Measurements from ENCODE around the gene GPR85. TPM values are rescaled to one million over a fixed set of nuclear protein-coding genes. Genes with fewer than 3 reads are reported as not detected.
"Not testable (repeated sequence)": the region's sequence is repeated elsewhere in the genome, so short reads cannot be mapped to it uniquely, and the experiment has no call there.

Gene GPR85
- total RNA-seq, 1 donor from 2014 or later = 257 TPM

- no peak for DNase-seq (ENCODE audit: low spot score in 2 of 2)
- FAIRE-seq = no peak
Observed at GRCh38 chr7:113084496-113085172, 2.0 kb downstream of the GPR85 start.

- DNase-seq (ENCODE audit: low spot score in 2 of 2) (no peak), FAIRE-seq (no peak)
Observed at GRCh38 chr7:113083816-113084495, 2.7 kb downstream of the GPR85 start.

- DNase-seq (ENCODE audit: low spot score in 2 of 2) (no peak), FAIRE-seq (no peak)
Observed at GRCh38 chr7:113083132-113083815, 3.4 kb downstream of the GPR85 start.

GRCh38 chr7:113078331-113078730 lies 8.3 kb downstream of the GPR85 start:
- no peak for DNase-seq (ENCODE audit: low spot score in 2 of 2)
- FAIRE-seq = no peak

DNA sequence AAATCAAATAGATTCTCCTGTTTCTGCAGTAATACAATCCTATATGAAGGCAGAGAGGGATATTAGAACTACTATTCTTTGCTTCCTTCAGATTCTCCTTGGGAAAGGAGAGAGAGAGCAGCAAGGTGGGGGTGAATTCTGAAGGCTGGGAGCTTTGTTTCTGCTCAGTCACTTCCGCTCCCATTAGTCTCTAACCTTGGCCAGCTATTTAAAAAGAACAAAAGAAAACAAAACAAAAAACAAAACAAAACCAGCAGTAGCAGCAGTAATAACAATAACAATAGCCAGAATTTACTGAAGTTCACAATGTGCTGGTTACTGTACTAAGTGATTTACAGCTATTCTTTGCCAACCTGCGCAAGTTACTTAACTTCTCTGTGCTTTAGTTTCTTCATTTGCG lies 9.9 kb downstream of the GPR85 start:
- FAIRE-seq (no peak), DNase-seq (ENCODE audit: low spot score in 2 of 2) (no peak)

GRCh38 chr7:113071465-113071864 lies 15.2 kb downstream of the GPR85 start:
- no peak for FAIRE-seq
- no peak for DNase-seq (ENCODE audit: low spot score in 2 of 2)

DNA sequence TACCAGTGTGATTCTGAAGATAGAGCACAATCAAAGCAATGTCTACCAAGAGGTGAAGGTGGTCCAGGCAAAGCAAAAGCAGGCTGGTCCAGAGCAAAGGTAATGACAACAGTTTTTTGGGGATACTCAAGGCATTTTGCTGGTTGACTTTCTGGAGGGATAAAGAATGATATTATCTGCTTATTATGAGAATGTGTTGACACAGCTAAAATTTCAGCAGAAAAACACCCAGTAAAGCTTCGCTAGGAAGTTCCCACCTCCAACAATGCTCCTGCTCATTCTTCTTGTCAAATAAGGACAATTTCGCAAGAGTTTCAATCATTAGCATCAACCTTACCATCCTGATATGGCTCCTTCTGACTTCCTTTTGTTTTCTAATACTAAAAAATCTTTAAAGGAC lies 24.1 kb downstream of the GPR85 start:
- FAIRE-seq = no peak
- DNase-seq (ENCODE audit: low spot score in 2 of 2) = no peak

DNA sequence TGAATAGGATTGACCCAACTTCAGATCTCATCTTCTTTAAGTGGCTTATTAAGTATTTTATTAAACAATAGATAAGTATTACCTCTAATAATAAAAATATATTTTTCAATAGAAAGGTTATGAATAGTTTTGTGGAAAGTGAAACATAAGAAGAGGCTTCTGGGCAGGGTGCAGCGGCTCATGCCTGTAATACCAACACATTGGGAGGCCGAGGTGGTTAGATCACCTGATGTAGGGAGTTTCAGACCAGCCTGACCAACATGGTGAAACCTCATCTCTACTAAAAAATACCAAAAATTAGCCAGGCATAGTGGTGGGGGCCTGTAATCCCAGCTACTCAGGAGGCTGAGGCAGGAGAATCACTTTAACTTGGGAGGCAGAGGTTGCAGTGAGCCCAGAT lies 26.5 kb downstream of the GPR85 start:
- FAIRE-seq = no peak
- DNase-seq (ENCODE audit: low spot score in 2 of 2) = no peak

GRCh38 chr7:113054938-113055337 lies 31.7 kb downstream of the GPR85 start:
- no peak for DNase-seq (ENCODE audit: low spot score in 2 of 2)
- no peak for FAIRE-seq

GRCh38 chr7:113054272-113054671 lies 32.4 kb downstream of the GPR85 start:
- FAIRE-seq; DNase-seq (ENCODE audit: low spot score in 2 of 2): not testable (repeated sequence)

GRCh38 chr7:113049221-113049620 lies 37.4 kb downstream of the GPR85 start:
- not testable (repeated sequence) for FAIRE-seq; DNase-seq (ENCODE audit: low spot score in 2 of 2)

DNA sequence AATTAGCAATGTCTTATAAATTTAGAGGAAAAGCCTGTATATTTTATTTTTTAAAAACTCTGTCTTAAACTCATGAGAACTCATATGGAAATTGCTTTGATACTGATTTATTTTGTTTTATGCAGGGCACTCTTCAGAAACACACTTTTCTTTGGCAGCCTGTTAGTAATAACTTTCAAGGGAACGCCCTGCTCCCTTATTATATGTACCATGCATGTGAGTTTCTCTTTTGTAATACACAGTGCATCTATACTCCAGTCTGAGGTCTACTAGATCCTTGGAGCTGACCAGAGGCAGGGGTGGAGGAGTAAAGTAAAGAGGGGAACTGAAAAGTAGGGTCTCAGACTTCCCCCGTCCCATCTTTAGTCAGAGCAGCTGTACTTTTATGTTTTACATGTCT lies 40.2 kb downstream of the GPR85 start:
- FAIRE-seq = no peak
- no peak for DNase-seq (ENCODE audit: low spot score in 2 of 2)

GRCh38 chr7:113045379-113045778 lies 41.2 kb downstream of the GPR85 start:
- no peak for DNase-seq (ENCODE audit: low spot score in 2 of 2)
- FAIRE-seq = no peak

GRCh38 chr7:113044394-113044793 lies 42.2 kb downstream of the GPR85 start:
- DNase-seq (ENCODE audit: low spot score in 2 of 2) (no peak), FAIRE-seq (no peak)

DNA sequence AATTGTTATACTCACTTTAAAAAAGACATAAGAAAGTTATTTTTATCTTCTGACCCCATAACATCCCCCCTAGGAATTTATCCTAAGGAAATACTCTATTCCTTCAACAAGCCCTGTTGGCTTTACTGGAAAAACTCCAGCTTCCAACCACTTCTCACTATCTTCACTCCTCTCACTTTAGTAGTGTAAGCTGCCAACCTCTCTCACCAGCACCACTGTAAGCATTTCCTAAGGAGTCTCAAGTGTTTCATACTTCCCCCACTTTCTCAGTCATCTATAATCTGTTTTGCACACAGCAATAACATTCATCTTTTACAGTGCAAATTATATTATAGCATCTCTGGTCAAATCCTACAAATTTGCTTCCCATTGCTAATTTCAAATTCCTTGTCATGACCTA lies 45.8 kb downstream of the GPR85 start:
- no peak for DNase-seq (ENCODE audit: low spot score in 2 of 2)
- FAIRE-seq = no peak

- DNase-seq (ENCODE audit: low spot score in 2 of 2) = no peak
- FAIRE-seq = no peak
Observed at GRCh38 chr7:113033959-113034358, 52.7 kb downstream of the GPR85 start.

Other genes starting within 250 kb of the GPR85 start
- 24.5 TPM for gene SMIM30, start 31.7 kb upstream of the GPR85 start, total RNA-seq

Data from frontal cortex (tissue), 4 donors.